ENCODE measurements around the gene GCNA. TPM values are rescaled to one million over a fixed set of nuclear protein-coding genes. Genes with fewer than 3 reads are reported as not detected.
A peak's percentile ranks its signal among the peaks of the same experiment; 100 is the strongest.
"Not testable (repeated sequence)": the region's sequence is repeated elsewhere in the genome, so short reads cannot be mapped to it uniquely, and the experiment has no call there.

The GCNA gene
- total RNA-seq, 1 experiment from 2014 or later: 1.1 TPM

DNA sequence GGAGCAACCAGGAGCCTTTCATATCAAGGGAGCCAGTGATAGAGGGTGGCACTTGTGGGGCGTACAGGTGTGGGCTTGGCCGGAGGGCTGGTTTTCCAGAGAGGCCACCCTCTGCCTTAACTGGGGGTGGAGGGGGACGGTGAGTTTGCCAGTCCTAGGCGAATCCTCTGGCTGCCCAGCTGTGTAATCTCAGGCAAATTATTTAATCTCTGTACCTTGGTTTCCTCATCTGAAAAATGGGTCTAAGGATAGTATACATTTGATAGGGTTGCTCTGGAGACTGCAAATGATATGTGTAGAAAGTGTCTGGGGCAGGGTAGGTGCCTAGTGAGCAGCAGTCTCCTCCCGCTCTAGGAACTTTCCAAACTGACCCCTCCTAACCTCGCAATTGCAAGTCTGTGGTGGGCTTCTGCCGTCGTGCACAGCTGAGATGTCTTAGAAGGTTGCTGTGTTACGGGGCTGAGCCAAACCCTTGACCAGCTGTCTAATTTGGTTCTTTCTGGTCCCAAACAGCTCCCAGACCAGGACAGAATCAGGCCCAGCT, 43.9 kb downstream of the GCNA start:
- Histone ChIP-seq H3K36me3 (no peaks in the 10 kb centered on the region), H3K9me3 (no peaks in the 10 kb centered on the region), H3K4me3 (no peak overlapping the region), H3K27me3 (no peaks in the 10 kb centered on the region)
- DNase-seq: no peak

DNA sequence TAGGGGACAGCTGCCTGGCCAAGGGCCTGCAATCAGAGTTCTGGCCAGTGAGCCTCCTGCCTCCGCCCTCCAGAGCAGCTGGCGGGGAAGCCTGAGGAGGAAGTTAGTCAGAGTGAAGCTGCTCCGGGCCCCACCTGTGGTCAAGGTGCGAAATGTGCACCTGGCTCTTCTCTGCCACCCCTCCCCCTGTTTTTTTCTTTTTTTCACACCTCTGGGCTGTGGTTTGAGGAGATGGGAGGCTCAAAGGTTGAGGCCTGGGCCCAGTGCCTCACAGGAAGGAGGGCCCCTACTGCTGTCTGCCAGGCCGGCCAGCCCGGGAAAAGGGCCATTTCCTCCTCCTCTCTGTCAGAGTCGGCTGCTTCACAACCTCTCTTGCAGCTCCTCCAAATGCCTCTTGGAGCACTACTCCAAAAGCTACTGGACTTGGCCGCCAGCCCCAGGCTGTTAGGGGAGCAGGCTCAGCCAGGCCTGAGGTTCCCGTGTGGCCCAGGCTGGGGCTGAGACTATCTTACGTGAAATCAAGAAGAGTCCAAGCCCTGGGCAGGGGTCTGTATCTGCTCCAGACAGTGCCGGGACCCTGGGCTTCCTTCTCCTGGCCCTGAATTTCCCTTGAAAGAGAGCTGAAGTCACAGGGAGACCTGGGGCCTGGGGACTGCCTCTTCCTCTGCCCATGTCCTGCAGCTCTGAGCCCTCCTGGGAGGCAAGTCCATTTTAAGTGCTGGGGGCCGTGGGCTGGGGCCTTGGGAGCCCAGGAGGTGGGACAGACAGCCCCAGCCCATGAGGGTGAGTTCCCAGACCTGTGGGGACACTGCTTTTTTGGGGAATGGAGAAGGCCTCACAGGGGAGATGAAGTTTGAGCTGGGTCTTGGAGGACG, 44.6 kb downstream of the GCNA start:
- H3K9me3 ChIP-seq: no peaks in the 10 kb centered on the region
- no peak overlapping the region for H3K4me3 ChIP-seq
- no peaks in the 10 kb centered on the region for H3K36me3 ChIP-seq
- peak; percentile 90 for DNase-seq
- no peaks in the 10 kb centered on the region for H3K27me3 ChIP-seq

GRCh38 chrX:71623714-71624113, 45.5 kb downstream of the GCNA start:
- no peaks in the 10 kb centered on the region for H3K36me3 ChIP-seq
- H3K4me3 ChIP-seq: no peak overlapping the region
- no peaks in the 10 kb centered on the region for H3K27me3 ChIP-seq
- H3K9me3 ChIP-seq: no peaks in the 10 kb centered on the region
- no peak for DNase-seq

DNA sequence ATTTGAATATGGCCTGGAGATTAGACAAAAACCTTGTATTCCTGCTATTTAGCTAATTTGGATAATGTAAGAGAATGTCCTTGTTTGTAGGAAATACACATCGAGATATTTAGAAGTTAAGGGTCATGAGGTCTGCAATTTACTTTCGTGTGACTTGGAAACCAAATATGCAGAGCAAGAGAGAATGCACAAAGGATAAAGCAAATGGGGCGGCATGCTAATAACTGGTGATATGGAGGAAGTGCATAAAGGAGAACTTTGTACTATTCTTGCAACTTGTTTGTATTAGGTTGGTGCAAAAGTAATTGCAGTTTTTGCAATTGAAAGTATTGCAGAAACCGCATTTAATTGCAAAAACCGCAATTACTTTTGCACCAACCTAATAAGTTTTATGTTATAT, 47.2 kb downstream of the GCNA start:
- Histone ChIP-seq H3K27me3 (no peaks in the 10 kb centered on the region), H3K36me3 (no peaks in the 10 kb centered on the region), H3K9me3 (no peaks in the 10 kb centered on the region), H3K4me3 (no peak overlapping the region)
- no peak for DNase-seq

- Histone ChIP-seq H3K36me3 (no peaks in the 10 kb centered on the region), H3K27me3 (no peaks in the 10 kb centered on the region), H3K9me3 (no peaks in the 10 kb centered on the region), H3K4me3 (no peak overlapping the region)
- DNase-seq: no peak
Measured at GRCh38 chrX:71626576-71626975, 48.3 kb downstream of the GCNA start.

DNA sequence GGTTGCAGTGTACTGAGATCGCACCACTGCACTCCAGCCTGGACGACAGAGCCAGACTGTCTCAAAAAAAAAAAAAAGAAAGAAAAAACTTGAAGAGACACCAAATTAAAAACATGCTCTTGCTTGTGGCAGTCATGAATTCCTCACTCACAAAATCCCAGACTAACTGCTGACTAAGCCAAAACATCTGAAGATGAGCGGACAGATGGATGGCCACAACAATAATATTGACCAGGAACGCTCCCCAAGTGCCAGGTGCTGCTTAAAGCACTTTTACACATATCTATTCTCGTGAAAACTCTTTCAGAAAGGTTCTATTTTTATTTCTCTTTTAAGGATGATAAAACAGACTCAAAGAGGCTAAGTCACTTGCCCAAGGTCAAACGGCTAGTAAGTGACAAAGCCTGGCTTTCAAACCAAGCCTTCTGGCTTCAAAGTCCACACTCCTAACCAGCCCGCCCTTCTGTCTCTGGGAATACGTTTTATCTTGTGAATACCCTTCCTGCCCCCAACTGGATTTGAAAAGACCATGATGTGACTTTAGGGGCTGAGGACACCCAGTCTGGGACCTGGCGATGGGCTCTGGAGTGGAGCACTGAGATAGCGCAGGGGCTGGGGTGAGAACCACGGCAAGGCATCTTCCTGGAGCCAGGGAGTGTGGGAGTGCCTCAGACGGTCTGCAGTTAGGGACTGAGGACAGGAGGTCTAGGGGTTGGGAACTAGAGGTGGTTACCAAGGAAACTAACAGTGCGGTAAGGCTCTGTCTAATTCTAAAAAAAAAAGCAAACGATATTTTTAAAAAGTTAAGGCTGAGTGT, 49.6 kb downstream of the GCNA start:
- DNase-seq: no peak
- Histone ChIP-seq H3K27me3 (no peaks in the 10 kb centered on the region), H3K4me3 (no peak overlapping the region), H3K36me3 (no peaks in the 10 kb centered on the region), H3K9me3 (no peaks in the 10 kb centered on the region)

- no peaks in the 10 kb centered on the region for H3K27me3 ChIP-seq
- no peak overlapping the region for H3K4me3 ChIP-seq
- H3K36me3 ChIP-seq: no peaks in the 10 kb centered on the region
- no peak for DNase-seq
- no peaks in the 10 kb centered on the region for H3K9me3 ChIP-seq
Measured at GRCh38 chrX:71629467-71629866, 51.2 kb downstream of the GCNA start.

- Histone ChIP-seq H3K9me3 (no peaks in the 10 kb centered on the region), H3K4me3 (no peak overlapping the region), H3K27me3 (no peaks in the 10 kb centered on the region), H3K36me3 (no peaks in the 10 kb centered on the region)
- DNase-seq: no peak
Measured at GRCh38 chrX:71632923-71633657, 54.9 kb downstream of the GCNA start.

- DNase-seq: no peak
- no peaks in the 10 kb centered on the region for H3K9me3 ChIP-seq
- H3K4me3 ChIP-seq: no peak overlapping the region
- H3K27me3 ChIP-seq: no peaks in the 10 kb centered on the region
- no peaks in the 10 kb centered on the region for H3K36me3 ChIP-seq
Measured at GRCh38 chrX:71634366-71634765, 56.1 kb downstream of the GCNA start.

DNA sequence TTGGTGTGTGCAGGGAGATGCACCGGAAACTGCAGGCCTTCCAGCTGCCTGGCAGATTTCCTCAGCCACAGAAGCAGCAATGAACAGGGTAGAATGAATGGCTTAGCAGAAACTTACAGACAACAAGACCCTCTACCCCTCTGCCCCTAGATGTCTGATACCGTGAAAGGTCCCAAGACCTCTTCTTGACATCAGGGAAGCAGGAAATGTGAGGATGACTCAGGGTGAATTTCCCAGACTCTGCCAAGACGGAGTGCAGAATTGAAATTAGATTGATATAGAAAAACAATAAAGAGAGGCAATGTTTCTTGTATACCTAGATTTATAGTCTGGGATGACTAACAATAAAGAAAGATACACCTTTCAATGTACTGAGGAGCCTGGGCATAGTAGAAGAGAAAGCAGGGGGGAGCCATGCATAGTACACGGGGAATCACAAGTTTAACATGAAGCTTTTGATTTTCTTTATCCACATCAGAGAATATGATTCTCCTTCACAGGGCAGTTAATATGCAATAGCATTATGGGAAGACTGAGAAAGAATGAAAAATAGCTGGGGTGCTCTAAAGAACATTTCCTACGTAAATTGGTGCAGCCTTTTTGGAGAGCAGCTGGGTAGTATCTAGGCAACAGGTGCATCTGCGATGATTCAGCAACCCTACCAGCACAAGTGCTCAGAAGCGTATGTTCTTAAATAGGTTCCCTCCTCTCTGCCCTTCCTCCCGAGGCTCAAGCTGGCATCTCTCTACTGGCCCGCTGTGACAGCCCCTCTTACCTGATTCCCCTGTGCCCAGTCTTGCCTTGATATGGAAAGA, 58.4 kb downstream of the GCNA start:
- Histone ChIP-seq H3K36me3 (no peaks in the 10 kb centered on the region), H3K9me3 (no peaks in the 10 kb centered on the region), H3K4me3 (no peak overlapping the region), H3K27me3 (no peaks in the 10 kb centered on the region)
- no peak for DNase-seq

DNA sequence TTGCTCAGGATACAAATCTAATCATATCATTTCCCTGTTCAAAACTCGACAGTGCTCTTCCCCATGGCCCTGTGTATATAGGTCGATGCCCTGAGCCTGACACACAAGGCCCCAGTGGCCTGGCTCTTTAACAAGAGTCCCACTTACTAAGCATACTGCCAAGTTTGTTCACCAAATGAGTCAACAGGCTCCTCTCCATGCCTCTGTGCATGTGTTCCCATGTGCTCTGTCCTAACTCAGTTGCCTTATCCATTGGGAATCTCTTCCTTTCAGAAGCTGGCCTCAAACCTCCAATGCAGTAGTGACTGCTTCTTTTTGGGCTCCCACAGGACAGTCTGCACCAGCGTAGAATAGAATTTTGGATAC, 59.0 kb downstream of the GCNA start:
- no peak for DNase-seq
- no peaks in the 10 kb centered on the region for H3K36me3 ChIP-seq
- H3K9me3 ChIP-seq: no peaks in the 10 kb centered on the region
- no peak overlapping the region for H3K4me3 ChIP-seq
- H3K27me3 ChIP-seq: no peaks in the 10 kb centered on the region

GRCh38 chrX:71637848-71638247, 59.6 kb downstream of the GCNA start:
- Histone ChIP-seq H3K4me3 (no peak overlapping the region), H3K36me3 (no peaks in the 10 kb centered on the region), H3K27me3 (no peaks in the 10 kb centered on the region), H3K9me3 (no peaks in the 10 kb centered on the region)
- DNase-seq: peak; percentile 17

- no peak for DNase-seq
- no peaks in the 10 kb centered on the region for H3K9me3 ChIP-seq
- no peak overlapping the region for H3K4me3 ChIP-seq
- no peaks in the 10 kb centered on the region for H3K27me3 ChIP-seq
- no peaks in the 10 kb centered on the region for H3K36me3 ChIP-seq
Measured at GRCh38 chrX:71638409-71638808, 60.2 kb downstream of the GCNA start.

- no peak overlapping the region for H3K4me3 ChIP-seq
- H3K9me3 ChIP-seq: no peaks in the 10 kb centered on the region
- no peak for DNase-seq
- no peaks in the 10 kb centered on the region for H3K36me3 ChIP-seq
- no peaks in the 10 kb centered on the region for H3K27me3 ChIP-seq
Measured at GRCh38 chrX:71640002-71640401, 61.8 kb downstream of the GCNA start.

DNA sequence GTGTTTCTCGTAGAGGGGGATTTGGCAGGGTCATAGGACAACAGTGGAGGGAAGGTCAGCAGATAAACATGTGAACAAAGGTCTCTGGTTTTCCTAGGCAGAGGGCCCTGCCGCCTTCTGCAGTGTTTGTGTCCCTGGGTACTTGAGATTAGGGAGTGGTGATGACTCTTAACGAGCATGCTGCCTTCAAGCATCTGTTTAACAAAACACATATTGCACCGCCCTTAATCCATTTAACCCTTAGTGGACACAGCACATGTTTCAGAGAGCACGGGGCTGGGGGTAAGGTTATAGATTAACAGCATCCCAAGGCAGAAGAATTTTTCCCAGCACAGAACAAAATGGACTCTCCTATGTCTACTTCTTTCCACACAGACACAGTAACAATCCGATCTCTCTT, 66.2 kb downstream of the GCNA start:
- not testable (repeated sequence) for H3K9me3 ChIP-seq, H3K36me3 ChIP-seq, DNase-seq, H3K27me3 ChIP-seq, H3K4me3 ChIP-seq

- no peak for DNase-seq
- H3K27me3 ChIP-seq: no peaks in the 10 kb centered on the region
- no peak overlapping the region for H3K4me3 ChIP-seq
Measured at GRCh38 chrX:71650333-71650969, 72.2 kb downstream of the GCNA start.

More at GRCh38 chrX:71650333-71650969, 72.2 kb downstream of the GCNA start:
- Histone ChIP-seq H3K36me3 (no peaks in the 10 kb centered on the region), H3K9me3 (no peaks in the 10 kb centered on the region)
